LNCAP (cell line): Measurements from ENCODE around the gene CD86.

Experiments used
- CTCF ChIP-seq: fragments of 450-650 bp; IDR thresholded peaks from 2 replicates; pipeline ENCODE4 v1.5.1; 2017; ENCODE audit warnings: mild to moderate bottlenecking

Gene CD86

GRCh38 chr3:122031123-122031468, 24.1 kb upstream of the CD86 start:
- no peak for TF ChIP-seq CTCF

- no peak for TF ChIP-seq CTCF
Observed at GRCh38 chr3:122032531-122032930, 22.6 kb upstream of the CD86 start.

- TF ChIP-seq CTCF = no peak
Observed at GRCh38 chr3:122033023-122033422, 22.1 kb upstream of the CD86 start.

- no peak for TF ChIP-seq CTCF
Observed at GRCh38 chr3:122052968-122053367, 2.2 kb upstream of the CD86 start.

GRCh38 chr3:122057671-122058070, 2.5 kb downstream of the CD86 start:
- no peak for TF ChIP-seq CTCF

GRCh38 chr3:122058294-122058693, 3.1 kb downstream of the CD86 start:
- no peak for TF ChIP-seq CTCF

- TF ChIP-seq CTCF = no peak
Observed at GRCh38 chr3:122060040-122060698, 5.0 kb downstream of the CD86 start.

GRCh38 chr3:122063908-122064307, 8.7 kb downstream of the CD86 start:
- TF ChIP-seq CTCF = no peak
